OCI-LY1 (cell line): ENCODE results near the gene GNG4.

Source experiments
- CTCF ChIP-seq: fragments of 200-600 bp; sonication (generic), shearing (Covaris generic); IDR thresholded peaks from 2 replicates; pipeline ENCODE4 v1.5.1; 2017; ENCODE audit warnings: mild to moderate bottlenecking, antibody characterized with exemption, low read length, moderate library complexity, mixed read lengths
- EZH2 ChIP-seq: fragments of 200-600 bp; sonication (generic), shearing (Covaris generic); IDR thresholded peaks from 2 replicates; pipeline ENCODE4 v1.8.0; 2017; ENCODE audit warnings: borderline replicate concordance, mixed run types, mild to moderate bottlenecking, antibody characterized with exemption, low read length, moderate library complexity, mixed read lengths

GRCh38 chr1:235670157-235670776 lies 20.7 kb upstream of the GNG4 start:
- TF ChIP-seq CTCF, result no peak
- no peak for TF ChIP-seq EZH2
